Stimulated activated CD4-positive, alpha-beta T cell treated with anti-CD3 and anti-CD28 coated beads, Interleukin-1b, Interleukin-23, amount 100 ng/mL, for 4 hours (primary cell): ENCODE data around the gene THAP4.

Experiments used
- DNase-seq, 2 donors: peaks; one replicate each; pipeline ENCODE4 v3.0.0-alpha.2; 2020; ENCODE audit warnings: low read depth in 2 of 2

THAP4 gene

DNA sequence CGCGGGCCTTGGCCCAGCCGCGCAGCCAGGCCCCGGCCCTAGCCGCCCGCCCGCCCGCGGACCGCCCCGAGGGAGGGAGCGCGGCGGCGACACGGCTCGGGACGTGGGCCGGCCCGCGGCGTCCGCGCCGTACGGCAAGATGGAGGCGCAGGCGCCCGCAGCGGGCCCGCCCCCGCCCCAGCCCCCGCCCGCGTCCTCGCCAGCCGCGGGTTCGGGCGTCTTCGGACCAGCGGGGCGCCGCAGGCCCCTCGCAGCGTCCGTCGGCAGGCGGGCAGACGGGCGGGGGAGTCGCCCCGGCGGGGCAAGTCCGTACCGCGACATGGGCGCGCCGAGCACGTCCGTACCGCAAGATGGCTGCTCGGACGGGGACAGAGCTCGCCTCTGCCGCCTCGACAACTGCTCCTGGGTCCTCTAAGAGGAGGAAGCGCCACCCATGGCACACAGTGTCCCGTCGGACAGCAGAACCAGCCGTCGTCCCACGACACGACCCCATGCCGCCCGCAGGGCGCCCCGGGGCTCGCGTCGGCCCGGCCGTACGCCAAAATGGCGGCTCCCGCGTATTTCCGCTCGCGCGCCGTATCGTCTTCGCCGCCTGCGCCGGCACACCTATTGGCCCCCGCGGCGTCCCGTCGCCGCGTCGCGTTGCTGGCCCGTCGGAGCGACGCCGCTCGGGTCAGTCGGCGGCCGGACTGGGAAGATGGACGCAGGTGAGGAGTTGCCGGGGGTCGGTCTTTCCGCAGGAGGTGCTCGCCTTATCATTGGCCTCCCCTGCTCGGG lies at the start of gene THAP4, which contains the start of gene ATG4B:
Gene THAP4 (minus strand): TSS at position 141 of the 777 bp plus-strand sequence. CDS start 141 bp downstream, outside the sequence.
Gene ATG4B (plus strand): TSS at position 676 of the 777 bp plus-strand sequence. CDS start 22 bp downstream, at position 698.
- DNase-seq: peak; percentile 61 to 69

DNA sequence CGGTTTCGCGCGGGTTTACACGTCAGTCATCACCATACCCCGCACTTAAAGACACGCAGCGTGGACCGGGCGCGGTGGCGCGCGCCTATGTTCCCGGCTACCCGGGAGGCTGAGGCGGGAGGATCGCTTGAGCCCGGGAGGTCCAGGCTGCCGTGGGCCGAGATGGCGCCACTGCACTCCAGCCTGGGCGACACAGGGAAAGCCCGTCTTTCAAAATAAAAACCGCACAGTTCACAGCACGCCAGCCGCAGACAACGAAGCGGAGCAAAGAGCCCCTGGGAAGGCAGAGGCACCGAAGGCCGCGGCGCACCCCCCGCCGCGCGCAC lies 49.3 kb upstream of the THAP4 start:
- DNase-seq: no peak

- DNase-seq: no peak
Observed at GRCh38 chr2:241680827-241681599, 44.1 kb upstream of the THAP4 start.

DNA sequence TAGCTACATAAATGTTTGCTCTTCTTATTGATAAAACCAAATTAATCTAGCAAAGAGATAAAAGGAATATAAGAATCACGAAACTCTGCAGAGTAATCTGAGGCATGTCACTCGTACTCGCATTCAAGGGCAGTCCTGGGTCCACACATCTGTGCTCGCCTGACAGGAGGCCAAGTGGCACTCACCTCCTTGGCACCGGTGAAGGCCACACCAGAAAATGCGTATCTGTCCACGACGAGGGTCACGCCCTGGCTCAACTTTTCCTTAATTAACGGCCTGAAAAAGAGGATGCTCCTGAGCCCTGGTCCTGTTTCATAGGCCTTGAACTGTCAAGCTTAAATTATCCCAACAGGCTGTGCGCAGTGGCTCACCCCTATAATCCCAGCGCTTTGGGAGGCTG lies 43.1 kb upstream of the THAP4 start:
- no peak for DNase-seq

- no peak for DNase-seq
Observed at GRCh38 chr2:241678784-241679540, 42.0 kb upstream of the THAP4 start.

DNA sequence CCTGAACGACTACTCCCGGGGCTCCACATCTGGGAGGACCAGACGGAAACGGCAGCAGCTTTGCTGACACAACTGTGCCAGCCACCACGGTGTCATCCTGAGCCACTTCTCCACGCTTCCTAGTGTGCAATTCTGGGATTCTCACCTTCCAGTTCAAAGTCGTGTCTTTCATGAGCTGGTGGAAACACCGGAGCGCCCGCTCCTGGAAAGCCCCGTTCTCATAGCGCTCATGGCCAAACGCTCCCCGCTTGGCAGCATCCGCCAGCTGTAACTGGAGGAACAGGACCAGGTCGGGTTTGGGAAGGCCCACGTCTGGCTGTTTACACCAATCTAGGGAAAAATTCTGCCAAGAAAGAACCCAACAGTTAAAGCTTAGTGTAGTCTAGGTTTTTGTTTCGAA lies 41.3 kb upstream of the THAP4 start:
- no peak for DNase-seq

- no peak for DNase-seq
Observed at GRCh38 chr2:241677392-241677791, 40.4 kb upstream of the THAP4 start.

GRCh38 chr2:241676665-241677064 lies 39.7 kb upstream of the THAP4 start:
- no peak for DNase-seq

DNA sequence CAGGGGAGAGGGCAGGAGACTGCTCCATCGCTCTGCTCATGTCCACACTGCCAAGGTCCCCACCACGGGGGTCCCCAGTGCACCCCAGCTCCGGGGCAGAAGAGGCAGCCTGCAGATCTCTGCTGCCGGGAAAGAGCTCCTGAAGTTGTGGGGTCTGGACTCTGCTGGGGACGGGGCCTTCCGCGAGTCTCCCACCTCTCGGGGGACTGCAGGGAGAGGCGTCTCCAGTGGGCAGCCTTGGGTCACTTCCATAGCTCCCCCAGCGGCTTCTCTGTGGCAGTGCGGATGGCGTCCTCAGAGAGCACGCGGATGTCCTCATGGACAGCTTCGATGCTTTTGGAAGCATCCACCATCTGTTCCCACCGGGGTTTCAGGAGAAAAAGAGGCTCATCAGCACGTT lies 38.9 kb upstream of the THAP4 start:
- DNase-seq: no peak

DNA sequence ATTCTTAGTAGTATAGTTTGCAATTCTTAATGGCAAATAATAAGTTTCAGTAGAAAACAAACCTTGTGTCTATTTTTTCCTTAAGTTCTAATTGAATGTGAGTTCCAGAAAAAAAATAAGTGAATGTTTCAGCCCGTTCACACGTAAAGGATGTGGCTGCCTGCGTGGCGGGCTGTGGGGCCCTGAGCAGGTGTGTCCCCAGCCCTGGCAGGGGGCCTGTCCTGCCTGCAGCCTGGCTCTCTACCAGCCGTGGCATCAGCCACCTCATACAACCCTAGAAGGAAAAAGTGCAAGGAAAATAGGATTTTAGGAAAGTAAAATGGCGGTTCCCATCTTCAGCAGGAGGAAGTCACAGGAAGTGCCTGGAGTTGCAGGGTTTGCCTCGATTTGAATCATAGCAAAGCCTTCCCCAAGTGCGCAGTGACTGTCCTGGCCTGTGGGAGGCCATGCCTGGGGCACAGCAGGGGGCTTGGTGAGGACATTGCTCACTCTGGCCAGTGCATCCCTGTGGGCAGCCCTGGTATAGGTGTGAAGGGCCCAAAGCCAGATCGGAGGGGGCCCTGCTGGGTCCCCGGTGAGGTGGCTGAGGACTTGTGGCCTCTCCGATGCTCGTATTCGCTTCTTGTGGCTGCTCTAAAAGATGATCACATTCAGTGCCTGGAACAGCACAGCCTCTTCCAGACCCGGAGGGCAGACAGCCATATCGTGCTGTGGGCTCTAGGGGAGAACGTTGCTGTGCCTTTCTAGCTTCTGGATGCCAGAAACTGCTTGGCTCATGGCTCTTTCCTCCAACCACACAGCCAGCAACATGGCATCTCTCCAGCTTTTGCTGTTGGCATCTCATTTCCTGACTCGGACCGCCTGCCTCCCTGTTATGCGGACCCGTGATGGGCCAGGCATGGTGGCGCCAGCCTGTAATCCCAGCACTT lies 37.1 kb upstream of the THAP4 start:
- DNase-seq: no peak

DNA sequence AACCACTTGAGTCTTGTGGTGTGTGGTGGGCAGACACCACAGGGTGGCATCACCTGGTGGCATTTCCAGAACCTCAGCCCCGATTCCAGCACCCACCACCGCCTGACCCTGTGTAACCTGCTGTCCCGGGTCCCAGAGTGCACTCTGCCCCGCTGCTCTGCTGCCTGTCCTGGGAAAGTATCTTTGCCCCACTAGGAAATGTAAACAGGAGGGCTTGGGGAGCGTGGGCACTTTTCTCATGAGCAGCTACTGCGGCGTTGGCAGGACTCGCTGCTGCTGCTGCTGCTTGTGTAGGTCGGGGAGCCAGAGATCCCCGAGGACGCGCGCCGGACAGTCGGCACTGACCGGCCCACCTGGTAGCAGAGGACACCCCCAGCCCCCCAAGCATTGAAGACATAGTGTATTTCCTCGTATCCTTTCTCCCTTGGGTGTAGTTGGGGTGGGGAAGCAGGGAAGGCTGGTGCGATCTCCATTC lies 36.3 kb upstream of the THAP4 start:
- DNase-seq: no peak

GRCh38 chr2:241672243-241673188 lies 35.6 kb upstream of the THAP4 start:
- DNase-seq: no peak

GRCh38 chr2:241671457-241672240 lies 34.7 kb upstream of the THAP4 start:
- no peak for DNase-seq

DNA sequence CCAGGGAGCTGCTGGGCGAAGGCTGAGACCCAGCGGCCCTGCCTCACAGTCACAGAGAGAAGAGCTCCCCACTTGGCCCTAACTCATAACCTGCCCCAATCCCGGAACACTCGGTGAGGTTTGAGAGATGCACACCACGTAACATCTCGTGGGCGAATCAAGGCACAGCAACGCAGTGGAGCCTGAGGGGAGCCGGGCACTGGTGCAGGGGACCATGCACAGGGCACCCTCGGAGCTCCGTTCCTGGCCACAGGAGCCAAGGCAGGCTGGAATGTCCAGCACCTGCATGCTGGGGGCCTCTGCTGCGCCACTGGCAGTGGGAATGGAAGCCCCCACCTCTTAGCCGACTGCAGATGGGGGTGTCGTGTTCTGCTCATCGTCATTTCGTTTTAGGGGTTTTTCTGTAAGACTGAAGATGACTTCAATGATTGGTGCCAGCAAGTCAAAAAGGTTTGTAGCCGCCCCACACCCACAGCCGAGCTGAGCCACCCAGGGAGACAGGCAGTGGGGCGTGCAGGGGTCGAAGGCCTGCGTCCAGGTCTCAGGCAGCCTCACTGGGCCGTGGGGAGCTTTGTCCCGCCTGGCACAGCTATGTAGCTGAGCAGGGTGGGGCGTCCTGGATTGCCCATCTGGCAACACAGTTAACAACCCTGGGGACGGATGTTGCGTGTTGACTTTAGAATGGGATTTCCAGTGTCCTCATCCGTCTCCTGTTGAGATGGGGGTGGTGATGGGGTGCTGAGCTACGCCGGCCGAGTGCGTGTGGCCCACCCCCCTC lies 33.6 kb upstream of the THAP4 start:
- no peak for DNase-seq

GRCh38 chr2:241668839-241669238 lies 31.9 kb upstream of the THAP4 start:
- no peak for DNase-seq

DNA sequence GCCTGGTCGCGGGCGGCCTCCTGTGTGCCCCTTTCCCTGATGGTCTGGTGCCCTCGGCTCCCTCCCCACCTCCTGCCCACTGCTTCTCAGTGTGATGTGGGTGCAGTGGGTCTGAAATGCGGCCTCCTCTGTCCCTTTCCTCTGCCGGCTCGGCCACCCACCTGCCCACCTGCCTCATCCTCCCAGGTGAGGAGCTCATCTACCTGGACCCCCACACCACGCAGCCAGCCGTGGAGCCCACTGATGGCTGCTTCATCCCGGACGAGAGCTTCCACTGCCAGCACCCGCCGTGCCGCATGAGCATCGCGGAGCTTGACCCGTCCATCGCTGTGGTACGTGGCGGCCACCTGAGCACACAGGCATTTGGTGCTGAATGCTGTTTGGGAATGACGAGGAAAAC lies 31.4 kb upstream of the THAP4 start:
- no peak for DNase-seq

DNA sequence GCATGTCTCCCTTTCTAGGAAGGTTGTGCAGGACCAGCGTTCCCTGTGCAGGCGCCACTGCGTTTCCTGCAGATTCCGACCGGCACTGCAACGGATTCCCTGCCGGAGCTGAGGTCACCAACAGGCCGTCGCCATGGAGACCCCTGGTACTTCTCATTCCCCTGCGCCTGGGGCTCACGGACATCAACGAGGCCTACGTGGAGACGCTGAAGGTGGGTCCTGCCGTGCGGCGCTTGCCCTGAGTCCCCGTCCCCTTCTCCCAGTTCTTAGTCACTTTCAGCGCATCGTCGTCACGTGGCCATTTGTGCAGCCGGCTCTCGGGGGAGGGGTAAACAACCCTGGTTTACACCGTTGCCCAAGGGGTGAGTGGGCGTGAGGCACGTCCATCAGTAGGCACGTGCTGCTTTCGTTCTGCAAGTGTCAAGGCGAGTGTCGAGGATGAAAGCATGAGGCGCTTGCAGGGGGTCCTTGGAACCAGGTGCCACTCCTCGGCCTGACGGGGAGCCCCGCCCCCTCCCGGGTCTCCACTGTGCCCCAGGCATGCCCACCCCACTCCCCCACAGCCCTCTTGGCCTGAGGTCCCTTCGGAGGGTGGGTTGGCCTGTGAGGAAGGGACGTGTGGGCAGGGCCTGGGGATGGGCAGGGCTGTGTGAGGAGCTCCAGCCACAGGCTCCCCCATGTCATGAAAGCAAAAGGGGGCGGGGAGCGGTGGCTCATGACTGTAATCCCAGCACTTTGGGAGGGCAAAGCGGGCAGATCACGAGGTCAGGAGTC lies 29.9 kb upstream of the THAP4 start:
- DNase-seq: no peak
